ENCODE data around the gene PAIP2B. TPM values are rescaled to one million over a fixed set of nuclear protein-coding genes. Genes with fewer than 3 reads are reported as not detected.

PAIP2B gene
- total RNA-seq, 1 donor from 2014 or later, result 2.9 TPM

Other genes with a start within 250 kb of the PAIP2B start
- gene ANKRD53, start 248.5 kb downstream of the PAIP2B start, total RNA-seq (ENCODE audit: unreplicated experiment), result 0.56 TPM
- gene TEX261, start 232.2 kb downstream of the PAIP2B start, total RNA-seq (ENCODE audit: unreplicated experiment), result 37.1 TPM
- gene NAGK, start 158.5 kb downstream of the PAIP2B start, total RNA-seq (ENCODE audit: unreplicated experiment), result 125 TPM
- 4.6 TPM for gene MCEE, start 96.9 kb downstream of the PAIP2B start, total RNA-seq (ENCODE audit: unreplicated experiment)
- gene MPHOSPH10, start 96.5 kb downstream of the PAIP2B start, total RNA-seq (ENCODE audit: unreplicated experiment), result 24.7 TPM
- gene ZNF638, start 104.7 kb upstream of the PAIP2B start, total RNA-seq (ENCODE audit: unreplicated experiment), result 144 TPM
- gene DYSF, start 226.5 kb upstream of the PAIP2B start, total RNA-seq (ENCODE audit: unreplicated experiment), result 566 TPM